HG02623 (cell line): Measurements from ENCODE around the gene DDAH1.

ENCODE experiments used
- ATAC-seq: cut with Tn5 transposase; IDR thresholded peaks from one replicate; pipeline ENCODE4 v1.9.1; 2021; ENCODE audit warnings: moderate library complexity; ENCODE audit not compliant: unreplicated experiment

The DDAH1 gene

GRCh38 chr1:85277802-85278201 is 187.2 kb downstream of the DDAH1 start:
- no peak for ATAC-seq

- no peak for ATAC-seq
Observed at GRCh38 chr1:85276978-85277639, 187.8 kb downstream of the DDAH1 start.

- ATAC-seq = peak; percentile 95
Observed at GRCh38 chr1:85276215-85276977, 188.6 kb downstream of the DDAH1 start, which contains the start of gene BCL10. Gene BCL10, minus strand, starts transcription at chr1:85276632. Its CDS starts 280 bp downstream, at chr1:85276352.

- peak; percentile 11 for ATAC-seq
Observed at GRCh38 chr1:85275701-85276214, 189.2 kb downstream of the DDAH1 start.

- ATAC-seq = no peak
Observed at GRCh38 chr1:85274969-85275453, 189.9 kb downstream of the DDAH1 start.

GRCh38 chr1:85273397-85273796 is 191.6 kb downstream of the DDAH1 start:
- no peak for ATAC-seq

GRCh38 chr1:85268801-85269585 is 196.0 kb downstream of the DDAH1 start:
- ATAC-seq = no peak
